Psoas muscle (tissue), 8 donors: Measurements from ENCODE around the gene REX1BD. TPM values are rescaled to one million over a fixed set of nuclear protein-coding genes. Genes with fewer than 3 reads are reported as not detected.

Experiments used
- ATAC-seq, 4 donors: fragments of 200-7000 bp; cut with Tn5 transposase; one replicate each; pipeline ENCODE4 v1.9.1; 2020; ENCODE audit warnings: moderate library complexity in 3 of 4, mild to moderate bottlenecking in 2 of 4
- DNase-seq, 2 donors: peaks; one replicate each; pipeline ENCODE4 v3.0.0-alpha.2; 2020
- H3K27ac ChIP-seq: fragments of 200-600 bp; one replicate; pipeline ENCODE4 v1.8.0; 2022
- H3K27me3 ChIP-seq, 3 donors: fragments of 200-600 bp in 1 of 3; one replicate each; pipeline versions ENCODE4 v1.6.1 to v1.8.0; 2013 to 2022; ENCODE audit warnings: low read length in 2 of 3, mild to moderate bottlenecking in 2 of 3, moderate library complexity in 1 of 3; ENCODE audit not compliant: insufficient read depth in 3 of 3
- H3K36me3 ChIP-seq, 2 donors: fragments of 200-600 bp in 1 of 2; one replicate each; pipeline versions ENCODE4 v1.6.1 to v1.8.0; 2013 to 2022; ENCODE audit warnings: low read depth in 1 of 2, mild to moderate bottlenecking in 1 of 2, moderate library complexity in 1 of 2; ENCODE audit not compliant: insufficient read depth in 1 of 2
- H3K4me1 ChIP-seq: fragments of 200-600 bp; one replicate; pipeline ENCODE4 v1.8.0; 2022
- H3K4me3 ChIP-seq: fragments of 200-600 bp; one replicate; pipeline ENCODE4 v1.8.0; 2022; ENCODE audit warnings: mild to moderate bottlenecking
- H3K9me3 ChIP-seq: fragments of 200-600 bp; one replicate; pipeline ENCODE4 v1.8.0; 2022
- WGBS, 3 donors: extraction: QIAGEN DNeasy Blood & Tissue Kit; methylation state at CpG; one replicate each; pipeline versions ENCODE4 v1.1.6 to v1.1.7; 2013; 5-methylcytosine and 5-hydroxymethylcytosine counted together
- intact Hi-C, 2 donors: fragments of 100-400 bp; cut with DNase I; formaldehyde crosslinking; loops; one replicate each; pipeline versions ENCODE4 v1.11.0 to v1.14.2; 2022
- polyA plus RNA-seq, 3 donors: library from polyadenylated mRNA; stranded (reverse); fragments of 200-250 nt; gene quantifications; one replicate each; pipeline ENCODE4 v1.2.3, GENCODE V29; 2013
- total RNA-seq, 4 donors: library from RNA; stranded (reverse); fragmentation: NEBNext Ultra II Directional in 2 of 4; extraction: Animal tissue kit (Norgen Biotek cat#: 25700) in 2 of 4; gene quantifications; one replicate each; pipeline versions ENCODE4 v1.2.1 to v1.2.4, GENCODE V29; 2021 to 2023
- TF ChIP-seq, protein P1 (sequence below): fragments of 200-600 bp; IDR thresholded peaks from one replicate; pipeline ENCODE4 v1.8.0; 2022; ENCODE audit warnings: antibody characterized with exemption
- donor health status: healthy with polysubstance abuse.
- donor health status: DM: no; HTN: no; CAD: no; lungs with moderate emphysema.
- donor health status: Bipolar disorder and iron deficiency.
- donor health status: healthy.
- donor health status: DM: yes; HTN: yes; CAD: no.
- donor health status: DM: no; HTN: no; CAD: no.
- donor health status: DM: no; HTN: no; CAD: no.
- donor health status: DM: yes; HTN: yes; CAD: no.

Gene REX1BD
- total and polyA plus RNA-seq, 7 donors, result 52.1 to 105 (median 85.0) TPM

DNA sequence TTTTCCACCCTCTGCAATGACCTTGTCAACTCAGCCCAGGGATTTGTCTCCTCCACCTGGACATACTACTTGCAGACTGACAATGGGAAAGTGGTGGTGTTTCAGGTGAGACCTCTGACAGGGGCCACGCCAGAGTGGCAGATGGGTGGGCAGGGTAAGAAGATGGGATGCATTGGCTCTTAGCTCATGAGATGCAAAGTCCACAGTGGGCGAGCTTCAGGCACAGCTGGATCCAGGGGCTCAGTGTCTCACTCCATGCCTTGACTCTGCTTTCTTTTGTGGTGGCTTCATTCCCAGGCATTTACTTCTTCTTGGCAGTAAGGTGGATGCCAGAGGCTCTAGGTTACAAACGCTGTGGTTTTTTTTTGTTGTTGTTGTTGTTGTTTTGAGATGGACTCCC lies 27.4 kb downstream of the REX1BD start:
- Histone ChIP-seq H3K36me3 (no peaks in the 10 kb centered on the region), H3K4me1 (peaks cover 11% of the 10 kb centered on the region), H3K27me3 (peaks cover 0 to 55% (median 21%) of the 10 kb centered on the region in 3 donors), H3K27ac (no peak overlapping the region), H3K4me3 (no peak overlapping the region), H3K9me3 (no peaks in the 10 kb centered on the region)
- 90 to 94% (median 92%) methylated on average over 3 of the region's 3 CpGs for WGBS, 3 donors
- ATAC-seq (no peak), DNase-seq (no peak)
- intact Hi-C loops, result no loop called here
- TF ChIP-seq, protein P1, sequence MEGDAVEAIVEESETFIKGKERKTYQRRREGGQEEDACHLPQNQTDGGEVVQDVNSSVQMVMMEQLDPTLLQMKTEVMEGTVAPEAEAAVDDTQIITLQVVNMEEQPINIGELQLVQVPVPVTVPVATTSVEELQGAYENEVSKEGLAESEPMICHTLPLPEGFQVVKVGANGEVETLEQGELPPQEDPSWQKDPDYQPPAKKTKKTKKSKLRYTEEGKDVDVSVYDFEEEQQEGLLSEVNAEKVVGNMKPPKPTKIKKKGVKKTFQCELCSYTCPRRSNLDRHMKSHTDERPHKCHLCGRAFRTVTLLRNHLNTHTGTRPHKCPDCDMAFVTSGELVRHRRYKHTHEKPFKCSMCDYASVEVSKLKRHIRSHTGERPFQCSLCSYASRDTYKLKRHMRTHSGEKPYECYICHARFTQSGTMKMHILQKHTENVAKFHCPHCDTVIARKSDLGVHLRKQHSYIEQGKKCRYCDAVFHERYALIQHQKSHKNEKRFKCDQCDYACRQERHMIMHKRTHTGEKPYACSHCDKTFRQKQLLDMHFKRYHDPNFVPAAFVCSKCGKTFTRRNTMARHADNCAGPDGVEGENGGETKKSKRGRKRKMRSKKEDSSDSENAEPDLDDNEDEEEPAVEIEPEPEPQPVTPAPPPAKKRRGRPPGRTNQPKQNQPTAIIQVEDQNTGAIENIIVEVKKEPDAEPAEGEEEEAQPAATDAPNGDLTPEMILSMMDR, result no peak

DNA sequence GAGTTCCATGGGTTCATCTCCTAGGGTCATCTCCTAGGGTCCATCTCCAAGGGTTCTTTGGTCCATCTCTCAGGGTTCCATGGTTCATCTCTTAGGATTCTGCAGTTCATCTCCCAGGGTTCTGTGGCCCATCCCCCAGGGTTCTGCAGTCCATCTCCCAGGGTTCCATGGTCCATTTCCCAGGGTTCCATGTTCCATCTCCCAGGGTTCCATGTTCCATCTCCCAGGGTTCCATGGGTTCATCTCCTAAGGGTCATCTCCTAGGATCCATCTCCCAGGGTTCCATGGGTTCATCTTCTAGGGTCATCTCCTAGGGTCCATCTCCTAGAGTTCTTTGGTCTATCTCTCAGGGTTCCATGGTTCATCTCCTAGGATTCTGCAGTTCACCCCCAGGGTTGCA lies 29.0 kb downstream of the REX1BD start:
- H3K4me3 ChIP-seq, result no peak overlapping the region
- H3K4me1 ChIP-seq, result peaks cover under 1% of the 10 kb centered on the region
- TF ChIP-seq, protein P1, result no peak
- no peaks in the 10 kb centered on the region for H3K36me3 ChIP-seq
- no peak for ATAC-seq
- no peaks in the 10 kb centered on the region for H3K9me3 ChIP-seq
- intact Hi-C loops, result no loop called here
- no peak overlapping the region for H3K27ac ChIP-seq
- DNase-seq, result no peak
- H3K27me3 ChIP-seq, result peaks cover 0 to 40% (median 12%) of the 10 kb centered on the region in 3 donors

GRCh38 chr19:18618236-18618635 lies 29.6 kb downstream of the REX1BD start:
- no peak for ATAC-seq
- WGBS, 3 donors, result 86 to 92% (median 89%) methylated on average over 12 to 13 of the region's 13 CpGs

DNA sequence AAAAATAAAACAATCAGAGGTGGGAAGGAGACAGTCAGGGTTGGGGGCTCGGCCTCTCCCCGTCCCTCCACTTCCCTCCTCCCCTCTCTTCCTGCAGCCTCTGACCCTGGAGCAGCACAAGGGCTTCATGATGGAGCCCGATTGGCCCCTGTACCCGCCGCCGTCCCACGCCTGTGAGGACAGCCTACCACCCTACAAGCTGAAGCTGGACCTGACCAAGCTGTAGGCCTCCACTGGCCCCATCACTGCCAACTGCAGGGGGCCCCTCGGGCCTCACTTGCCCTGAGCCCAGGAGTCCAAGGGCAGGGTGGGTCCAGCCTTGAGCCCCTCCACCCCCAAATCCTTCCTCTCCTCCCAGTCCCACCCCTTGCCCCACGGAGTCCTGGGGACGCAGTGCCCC lies 31.7 kb downstream of the REX1BD start:
- DNase-seq, result no peak
- 83 to 89% (median 89%) methylated on average over 5 to 10 of the region's 10 CpGs for WGBS, 3 donors
- TF ChIP-seq, protein P1, result no peak
- ATAC-seq, result no peak
- Histone ChIP-seq H3K4me3 (no peak overlapping the region), H3K9me3 (no peaks in the 10 kb centered on the region), H3K4me1 (no peaks in the 10 kb centered on the region), H3K27ac (no peak overlapping the region), H3K36me3 (no peaks in the 10 kb centered on the region), H3K27me3 (peaks cover 0 to 15% (median 0%) of the 10 kb centered on the region in 3 donors)
- intact Hi-C loops, result no loop called here

More at GRCh38 chr19:18618236-18618635, 29.6 kb downstream of the REX1BD start:
- DNase-seq, result no peak
- peaks cover 0 to 33% (median 5%) of the 10 kb centered on the region in 3 donors for H3K27me3 ChIP-seq
- H3K27ac ChIP-seq, result no peak overlapping the region
- intact Hi-C loops, result no loop called here
- no peaks in the 10 kb centered on the region for H3K9me3 ChIP-seq
- no peaks in the 10 kb centered on the region for H3K36me3 ChIP-seq
- TF ChIP-seq, protein P1, result no peak
- H3K4me3 ChIP-seq, result no peak overlapping the region
- no peaks in the 10 kb centered on the region for H3K4me1 ChIP-seq

- Histone ChIP-seq H3K9me3 (no peaks in the 10 kb centered on the region), H3K36me3 (no peaks in the 10 kb centered on the region), H3K27ac (no peak overlapping the region), H3K4me3 (no peak overlapping the region), H3K4me1 (no peaks in the 10 kb centered on the region), H3K27me3 (peaks cover 0 to 14% (median 0%) of the 10 kb centered on the region in 3 donors)
- ATAC-seq (no peak), DNase-seq (no peak)
- TF ChIP-seq, protein P1, result no peak
- intact Hi-C loops, result no loop called here
- WGBS, 3 donors, result 78 to 86% (median 82%) methylated on average over 7 of the region's 7 CpGs
Measured at GRCh38 chr19:18620902-18621301, 32.3 kb downstream of the REX1BD start.
